Measurements from ENCODE around the gene DUSP3.

DNA sequence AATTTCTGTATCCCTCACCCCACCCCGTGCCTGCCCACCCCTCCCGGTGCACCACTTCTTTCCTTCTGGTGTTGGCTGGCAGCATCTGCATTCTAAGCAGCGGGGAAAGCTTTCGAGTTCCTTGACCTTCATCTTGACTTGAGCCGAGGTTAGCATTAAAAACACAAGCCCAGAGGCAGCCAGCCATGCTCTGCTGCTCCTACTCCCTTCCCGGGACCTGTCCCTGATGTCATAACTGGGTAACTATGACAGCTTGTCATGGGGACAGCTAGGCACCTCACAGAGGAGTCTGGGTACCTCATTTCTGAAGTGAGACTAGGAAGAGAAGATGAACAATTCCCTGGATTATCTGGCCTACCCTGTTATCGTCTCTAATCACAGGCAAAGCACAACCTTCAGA is 1.4 kb upstream of the DUSP3 start, which contains the start of gene CFAP97D1:
- TF ChIP-seq POLR2A (IDR thresholded peaks at IDR 0.05): no peak
- TF ChIP-seq, protein P1, sequence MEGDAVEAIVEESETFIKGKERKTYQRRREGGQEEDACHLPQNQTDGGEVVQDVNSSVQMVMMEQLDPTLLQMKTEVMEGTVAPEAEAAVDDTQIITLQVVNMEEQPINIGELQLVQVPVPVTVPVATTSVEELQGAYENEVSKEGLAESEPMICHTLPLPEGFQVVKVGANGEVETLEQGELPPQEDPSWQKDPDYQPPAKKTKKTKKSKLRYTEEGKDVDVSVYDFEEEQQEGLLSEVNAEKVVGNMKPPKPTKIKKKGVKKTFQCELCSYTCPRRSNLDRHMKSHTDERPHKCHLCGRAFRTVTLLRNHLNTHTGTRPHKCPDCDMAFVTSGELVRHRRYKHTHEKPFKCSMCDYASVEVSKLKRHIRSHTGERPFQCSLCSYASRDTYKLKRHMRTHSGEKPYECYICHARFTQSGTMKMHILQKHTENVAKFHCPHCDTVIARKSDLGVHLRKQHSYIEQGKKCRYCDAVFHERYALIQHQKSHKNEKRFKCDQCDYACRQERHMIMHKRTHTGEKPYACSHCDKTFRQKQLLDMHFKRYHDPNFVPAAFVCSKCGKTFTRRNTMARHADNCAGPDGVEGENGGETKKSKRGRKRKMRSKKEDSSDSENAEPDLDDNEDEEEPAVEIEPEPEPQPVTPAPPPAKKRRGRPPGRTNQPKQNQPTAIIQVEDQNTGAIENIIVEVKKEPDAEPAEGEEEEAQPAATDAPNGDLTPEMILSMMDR (IDR thresholded peaks at IDR 0.05): no peak

Measured in uterus (tissue), 2 donors.